SU-DHL-6 (cell line): ENCODE data around the gene FRMPD4.

Source experiments
- H2AFZ ChIP-seq: fragments of 200-600 bp; sonication (generic); 2 replicates; pipeline ENCODE4 v1.6.1; 2014; ENCODE audit warnings: low read depth, mild to moderate bottlenecking, moderate library complexity, mixed read lengths, antibody characterized with exemption, low read length; ENCODE audit not compliant: severe bottlenecking
- H3F3A ChIP-seq: fragments of 200-600 bp; shearing (Covaris generic); 2 replicates; pipeline ENCODE4 v1.6.0; 2016; ENCODE audit warnings: antibody characterized with exemption, mild to moderate bottlenecking; ENCODE audit not compliant: insufficient read depth
- H3K27ac ChIP-seq: fragments of 200-600 bp; sonication (generic); 2 replicates; pipeline ENCODE4 v1.5.1; 2016; ENCODE audit warnings: low read depth, mild to moderate bottlenecking, low read length, moderate library complexity, mixed read lengths
- H3K27me3 ChIP-seq: fragments of 200-600 bp; sonication (generic), shearing (Covaris generic); 2 replicates; pipeline ENCODE4 v1.6.0; 2014; ENCODE audit warnings: mild to moderate bottlenecking, low read length
- H3K36me3 ChIP-seq: fragments of 200-600 bp; sonication (generic); 2 replicates; pipeline ENCODE4 v1.6.1; 2014; ENCODE audit warnings: mild to moderate bottlenecking, low read length, mixed read lengths
- H3K4me2 ChIP-seq: fragments of 300-600, 200-600 bp; shearing (Covaris generic), sonication (generic); 2 replicates; pipeline ENCODE4 v1.6.0; 2014; ENCODE audit warnings: low read length, low read depth, mild to moderate bottlenecking; ENCODE audit not compliant: poor library complexity, severe bottlenecking
- H3K4me3 ChIP-seq: fragments of 200-600 bp; sonication (generic); 2 replicates; pipeline ENCODE4 v1.5.1; 2014; ENCODE audit warnings: antibody characterized with exemption, low read length, mild to moderate bottlenecking, mixed read lengths; ENCODE audit not compliant: insufficient read depth, poor library complexity, severe bottlenecking
- H3K79me2 ChIP-seq: fragments of 200-600 bp; sonication (generic); 2 replicates; pipeline ENCODE4 v1.6.1; 2014; ENCODE audit warnings: mild to moderate bottlenecking, low read length, moderate library complexity; ENCODE audit not compliant: insufficient read depth
- H3K9ac ChIP-seq: fragments of 200-600 bp; sonication (generic); 2 replicates; pipeline ENCODE4 v1.7.0; 2014; ENCODE audit warnings: mild to moderate bottlenecking, low read length
- H3K9me2 ChIP-seq: fragments of 200-600 bp; sonication (generic); replicated peaks from 2 replicates; pipeline ENCODE4 v1.6.1; 2014; ENCODE audit warnings: low read length; ENCODE audit not compliant: insufficient read depth
- H3K9me3 ChIP-seq: fragments of 200-600 bp; sonication (generic); 2 replicates; pipeline ENCODE4 v1.6.1; 2014; ENCODE audit warnings: low read length, mixed read lengths; ENCODE audit not compliant: insufficient read depth
- H4K20me1 ChIP-seq: fragments of 200-600 bp; sonication (generic); 2 replicates; pipeline ENCODE4 v1.6.1; 2014; ENCODE audit warnings: low read depth, mild to moderate bottlenecking, antibody characterized with exemption, low read length, moderate library complexity, mixed read lengths
- EZH2phosphoT487 ChIP-seq: fragments of 200-600 bp; sonication (generic), shearing (Covaris generic); conservative IDR thresholded peaks from 2 replicates; pipeline ENCODE4 v1.6.1; 2018; ENCODE audit warnings: mild to moderate bottlenecking, antibody characterized with exemption, low read length, moderate library complexity, mixed read lengths
- TF ChIP-seq, protein P1 (sequence below): fragments of 200-600 bp; sonication (generic); IDR thresholded peaks from one replicate; pipeline ENCODE4 v1.5.1; 2017; ENCODE audit warnings: antibody characterized with exemption, mild to moderate bottlenecking, low read length, moderate library complexity; ENCODE audit not compliant: insufficient read depth, poor library complexity, severe bottlenecking

Gene FRMPD4

GRCh38 chrX:12292996-12293765 is 154.9 kb downstream of the FRMPD4 start:
- Histone ChIP-seq H3K27me3 (no peaks in the 10 kb centered on the region), H3K27ac (no peak overlapping the region), H4K20me1 (no peaks in the 10 kb centered on the region), H3F3A (no peaks in the 10 kb centered on the region), H3K79me2 (no peaks in the 10 kb centered on the region), H3K9ac (no peak overlapping the region), H3K4me3 (no peak overlapping the region), H3K4me2 (no peak overlapping the region), H3K9me3 (no peaks in the 10 kb centered on the region), H3K36me3 (no peaks in the 10 kb centered on the region), H2AFZ (no peak overlapping the region), H3K9me2 (no peaks in the 10 kb centered on the region)
- no peak for TF ChIP-seq EZH2phosphoT487
- TF ChIP-seq, protein P1, sequence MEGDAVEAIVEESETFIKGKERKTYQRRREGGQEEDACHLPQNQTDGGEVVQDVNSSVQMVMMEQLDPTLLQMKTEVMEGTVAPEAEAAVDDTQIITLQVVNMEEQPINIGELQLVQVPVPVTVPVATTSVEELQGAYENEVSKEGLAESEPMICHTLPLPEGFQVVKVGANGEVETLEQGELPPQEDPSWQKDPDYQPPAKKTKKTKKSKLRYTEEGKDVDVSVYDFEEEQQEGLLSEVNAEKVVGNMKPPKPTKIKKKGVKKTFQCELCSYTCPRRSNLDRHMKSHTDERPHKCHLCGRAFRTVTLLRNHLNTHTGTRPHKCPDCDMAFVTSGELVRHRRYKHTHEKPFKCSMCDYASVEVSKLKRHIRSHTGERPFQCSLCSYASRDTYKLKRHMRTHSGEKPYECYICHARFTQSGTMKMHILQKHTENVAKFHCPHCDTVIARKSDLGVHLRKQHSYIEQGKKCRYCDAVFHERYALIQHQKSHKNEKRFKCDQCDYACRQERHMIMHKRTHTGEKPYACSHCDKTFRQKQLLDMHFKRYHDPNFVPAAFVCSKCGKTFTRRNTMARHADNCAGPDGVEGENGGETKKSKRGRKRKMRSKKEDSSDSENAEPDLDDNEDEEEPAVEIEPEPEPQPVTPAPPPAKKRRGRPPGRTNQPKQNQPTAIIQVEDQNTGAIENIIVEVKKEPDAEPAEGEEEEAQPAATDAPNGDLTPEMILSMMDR, result no peak

DNA sequence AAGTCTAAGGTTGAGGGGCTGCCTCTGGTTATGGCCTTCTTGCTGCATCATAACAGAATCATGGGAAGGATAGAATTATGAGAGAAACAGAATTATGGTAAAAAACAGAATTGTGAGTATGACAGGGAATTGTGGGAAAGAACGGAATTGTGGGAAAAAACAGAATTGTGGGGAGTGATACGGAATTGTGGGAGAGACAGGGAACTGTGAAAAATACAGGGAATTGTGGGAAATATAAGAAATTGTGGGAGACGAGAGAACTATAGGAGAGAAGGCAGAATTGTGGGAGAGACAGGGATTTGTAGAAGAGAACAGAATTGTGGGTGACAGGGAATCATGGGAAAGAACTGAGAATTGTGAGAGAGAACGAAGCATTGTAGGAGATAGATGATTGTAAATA is 159.1 kb downstream of the FRMPD4 start:
- H4K20me1 ChIP-seq, result no peaks in the 10 kb centered on the region
- no peaks in the 10 kb centered on the region for H3K36me3 ChIP-seq
- H3K27me3 ChIP-seq, result no peaks in the 10 kb centered on the region
- no peak overlapping the region for H3K27ac ChIP-seq
- H3F3A ChIP-seq, result no peaks in the 10 kb centered on the region
- no peak overlapping the region for H3K9ac ChIP-seq
- TF ChIP-seq EZH2phosphoT487, result no peak
- TF ChIP-seq, protein P1, result no peak
- H3K9me3 ChIP-seq, result no peaks in the 10 kb centered on the region
- H3K9me2 ChIP-seq, result no peaks in the 10 kb centered on the region
- no peaks in the 10 kb centered on the region for H3K79me2 ChIP-seq
- H2AFZ ChIP-seq, result no peak overlapping the region
- no peak overlapping the region for H3K4me3 ChIP-seq
- H3K4me2 ChIP-seq, result no peak overlapping the region

- no peaks in the 10 kb centered on the region for H3K9me2 ChIP-seq
- no peaks in the 10 kb centered on the region for H3K79me2 ChIP-seq
- H3K36me3 ChIP-seq, result no peaks in the 10 kb centered on the region
- H4K20me1 ChIP-seq, result no peaks in the 10 kb centered on the region
- no peak for TF ChIP-seq EZH2phosphoT487
- TF ChIP-seq, protein P1, result no peak
- no peaks in the 10 kb centered on the region for H3K27me3 ChIP-seq
- no peaks in the 10 kb centered on the region for H3F3A ChIP-seq
- H2AFZ ChIP-seq, result no peak overlapping the region
- H3K4me2 ChIP-seq, result no peak overlapping the region
- no peak overlapping the region for H3K9ac ChIP-seq
- H3K27ac ChIP-seq, result no peak overlapping the region
- H3K9me3 ChIP-seq, result no peaks in the 10 kb centered on the region
- no peak overlapping the region for H3K4me3 ChIP-seq
These were observed 163.0 kb downstream of the FRMPD4 start for GRCh38 chrX:12301288-12301687.
